Endothelial cell of umbilical vein (primary cell): Measurements from ENCODE around the gene RPS18.

Experiments used
- CTCF ChIP-seq, 2 donors: IDR thresholded peaks; 1 replicate in 1 of 2; 2 replicates in 1 of 2; pipeline ENCODE4 v1.5.1; 2011; ENCODE audit warnings: low read length in 2 of 2, mild to moderate bottlenecking in 2 of 2, moderate library complexity in 2 of 2, control low read depth in 1 of 2, inconsistent platforms in 1 of 2, low read depth in 1 of 2; ENCODE audit not compliant: insufficient read depth in 1 of 2; ENCODE audit errors: extremely low read depth in 1 of 2
- EZH2 ChIP-seq: IDR thresholded peaks from 2 replicates; pipeline ENCODE4 v1.6.1; 2012; ENCODE audit warnings: borderline replicate concordance, low read depth, mild to moderate bottlenecking, moderate library complexity, low read length, inconsistent platforms; ENCODE audit not compliant: severe bottlenecking
- JUN ChIP-seq: IDR thresholded peaks from 2 replicates; pipeline ENCODE4 v1.6.1; 2011; ENCODE audit warnings: borderline replicate concordance, low read depth; ENCODE audit not compliant: insufficient read length, insufficient read depth
- MYC ChIP-seq: IDR thresholded peaks from one replicate; pipeline ENCODE4 v1.6.1; 2011; ENCODE audit warnings: mild to moderate bottlenecking, low read depth, low read length
- POLR2A ChIP-seq: IDR thresholded peaks from 2 replicates; pipeline ENCODE4 v1.6.1; 2012; ENCODE audit warnings: low read depth, mild to moderate bottlenecking, control low read depth, low read length
- POLR2AphosphoS5 ChIP-seq: IDR thresholded peaks from 2 replicates; pipeline ENCODE4 v1.6.1; 2012; ENCODE audit warnings: low read depth, mild to moderate bottlenecking, control low read depth, low read length, moderate library complexity; ENCODE audit not compliant: insufficient read depth
- TF ChIP-seq, protein P1 (sequence below): IDR thresholded peaks from 2 replicates; pipeline ENCODE4 v1.6.1; 2011; ENCODE audit not compliant: insufficient read depth, insufficient read length

- TF ChIP-seq CTCF (IDR thresholded peaks at IDR 0.05; ENCODE audit: extremely low read depth in 1 of 2, insufficient read depth in 1 of 2, low read depth in 1 of 2, low read length in 2 of 2): no peak
- no peak for TF ChIP-seq EZH2
- no peak for TF ChIP-seq POLR2A
- TF ChIP-seq POLR2AphosphoS5: no peak
- TF ChIP-seq, protein P1, sequence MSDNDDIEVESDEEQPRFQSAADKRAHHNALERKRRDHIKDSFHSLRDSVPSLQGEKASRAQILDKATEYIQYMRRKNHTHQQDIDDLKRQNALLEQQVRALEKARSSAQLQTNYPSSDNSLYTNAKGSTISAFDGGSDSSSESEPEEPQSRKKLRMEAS: no peak
- no peak for TF ChIP-seq MYC
- TF ChIP-seq JUN: no peak
These were observed 20.4 kb upstream of the RPS18 start for GRCh38 chr6:33251395-33252012.
